Activated naive CD4-positive, alpha-beta T cell treated with anti-CD3 and anti-CD28 coated beads, Interleukin-2, amount 50 U/mL, for 16 hours (primary cell): Measurements from ENCODE around the gene ARHGEF37.
"Not testable (repeated sequence)": the region's sequence is repeated elsewhere in the genome, so short reads cannot be mapped to it uniquely, and the experiment has no call there.

Source experiments
- DNase-seq: peaks from one replicate; pipeline ENCODE4 v3.0.0-alpha.2; 2020

ARHGEF37 gene

GRCh38 chr5:149631506-149631905 is 50.2 kb downstream of the ARHGEF37 start:
- DNase-seq, result no peak

DNA sequence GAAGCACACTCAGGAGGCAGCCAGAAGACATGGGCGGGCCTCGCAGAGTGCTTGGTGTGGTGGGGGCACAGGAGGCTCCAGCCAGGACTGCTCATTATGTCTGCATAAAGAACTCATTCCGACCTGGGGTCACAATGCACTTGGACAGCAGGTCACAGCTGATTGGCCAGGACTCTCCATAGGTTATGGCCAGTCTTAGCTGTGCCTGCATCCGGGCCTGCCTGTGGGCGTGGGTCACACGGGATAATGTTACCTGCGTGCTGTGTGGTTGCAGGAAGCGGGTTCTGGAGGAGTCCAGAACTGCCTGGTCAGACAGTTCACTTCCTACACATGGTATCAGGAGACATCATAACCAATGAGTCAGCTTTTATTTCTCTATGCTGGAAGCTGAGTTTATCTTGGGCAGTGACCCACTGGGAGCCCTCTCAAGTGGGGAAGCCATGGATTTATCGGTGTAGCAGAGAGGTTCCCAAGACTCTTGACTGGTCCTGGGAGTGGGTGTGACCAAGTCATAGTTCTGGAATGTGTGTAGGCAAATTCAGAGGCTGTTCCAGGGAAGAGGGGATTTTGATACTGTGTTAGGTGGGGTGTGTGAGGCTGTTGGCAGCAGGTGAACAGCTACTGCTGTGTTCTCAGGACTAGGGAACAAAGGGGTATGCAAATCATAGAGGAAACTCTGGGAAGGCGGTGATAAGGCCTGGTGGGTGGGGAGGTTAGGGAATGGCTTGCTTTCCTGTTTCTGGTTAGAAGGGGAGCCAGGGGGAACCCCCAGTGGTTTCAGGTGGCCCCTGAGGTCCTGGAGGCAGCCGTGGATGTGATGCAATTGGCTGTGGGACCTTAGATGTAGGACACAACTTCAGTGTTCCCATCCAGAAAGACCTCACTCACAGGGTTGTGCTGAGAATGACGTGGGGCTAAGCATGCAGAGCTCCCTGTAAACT is 51.3 kb downstream of the ARHGEF37 start:
- no peak for DNase-seq

GRCh38 chr5:149633476-149634350 is 52.4 kb downstream of the ARHGEF37 start:
- DNase-seq, result no peak

GRCh38 chr5:149635394-149635793 is 54.1 kb downstream of the ARHGEF37 start:
- no peak for DNase-seq

DNA sequence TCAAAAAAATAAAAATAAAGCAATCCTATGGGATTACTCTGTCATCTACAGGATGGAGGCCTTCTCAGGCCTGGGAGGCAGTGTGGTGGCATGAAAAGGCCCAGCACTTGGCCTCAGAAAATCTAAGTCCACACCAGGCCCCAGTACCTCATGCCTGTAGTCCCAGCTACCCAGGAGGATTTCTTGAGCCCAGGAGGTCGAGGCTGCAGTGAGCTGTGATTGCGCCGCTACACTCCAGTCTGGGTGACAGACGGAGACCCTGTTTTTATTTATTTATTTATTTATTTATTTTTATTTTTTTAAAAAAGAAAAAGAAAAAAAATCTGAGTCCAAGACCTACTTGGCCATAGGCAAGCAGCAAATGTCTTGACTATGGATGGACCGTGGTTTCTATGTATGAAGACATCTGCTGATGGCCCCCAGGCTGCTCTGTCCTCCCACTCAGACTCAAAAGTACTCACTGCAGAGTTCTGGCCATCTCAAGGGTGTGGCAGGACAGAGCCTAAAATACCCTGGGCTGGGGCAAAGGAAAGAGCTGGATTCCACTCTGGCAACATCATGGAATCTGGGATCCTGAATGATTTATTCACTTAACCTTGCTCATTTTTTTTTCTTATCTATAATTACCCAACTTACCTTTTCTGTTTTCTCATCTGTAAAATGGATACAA is 55.0 kb downstream of the ARHGEF37 start:
- DNase-seq, result no peak

DNA sequence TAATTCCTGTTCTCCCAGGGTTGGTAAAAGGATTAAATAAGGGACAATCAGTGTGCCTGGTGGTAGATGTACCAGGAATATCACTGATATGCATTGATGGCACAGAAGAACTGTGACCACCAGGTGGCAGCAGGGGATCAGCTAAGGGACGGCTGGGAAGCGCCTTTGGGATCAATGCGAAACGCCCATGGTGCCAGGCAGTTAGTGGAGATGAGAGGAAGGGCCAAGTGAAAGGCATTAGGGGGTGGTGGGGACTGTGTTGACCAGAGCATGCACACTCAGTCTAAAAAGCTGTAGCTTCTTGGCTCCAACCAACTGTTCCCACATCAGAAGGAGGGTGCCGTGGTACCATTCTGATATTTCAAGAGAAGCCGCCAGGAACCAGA is 55.6 kb downstream of the ARHGEF37 start:
- DNase-seq, result no peak

- DNase-seq, result no peak
Observed at GRCh38 chr5:149638136-149638535, 56.8 kb downstream of the ARHGEF37 start.

DNA sequence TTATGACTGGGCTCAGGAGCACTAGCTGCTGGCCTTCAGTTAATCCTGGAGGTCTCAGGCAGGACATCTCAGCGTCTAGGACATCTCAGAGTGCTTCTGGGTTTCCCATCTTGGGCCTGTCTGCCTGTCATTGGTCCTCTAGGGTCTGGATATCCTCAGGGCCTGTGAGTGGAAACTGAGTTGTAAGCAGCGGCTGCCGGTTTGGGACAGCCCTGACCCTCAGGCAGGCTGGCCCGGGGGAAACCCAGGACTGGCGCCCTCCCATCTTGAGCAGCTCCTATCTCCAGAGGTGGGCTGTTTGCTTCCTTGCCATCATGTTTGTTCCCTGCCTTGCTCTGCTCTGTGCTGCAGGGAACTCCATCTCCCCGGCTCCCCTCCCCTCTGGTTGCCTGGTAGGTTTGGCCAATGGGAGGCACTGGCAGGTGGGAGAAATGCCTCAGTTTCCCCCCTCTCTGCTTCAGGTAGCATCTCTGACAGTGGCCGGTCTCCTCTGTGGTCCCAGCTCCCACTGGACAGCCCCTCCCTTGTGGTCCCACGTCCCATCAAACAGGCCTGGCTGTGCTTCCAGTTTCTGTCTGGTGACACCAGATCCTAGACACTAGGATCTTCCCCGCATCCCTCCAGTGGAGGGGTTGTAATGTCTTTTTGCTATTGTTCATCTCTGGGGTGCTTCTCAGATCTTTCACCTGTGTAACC is 57.4 kb downstream of the ARHGEF37 start:
- DNase-seq, result no peak

DNA sequence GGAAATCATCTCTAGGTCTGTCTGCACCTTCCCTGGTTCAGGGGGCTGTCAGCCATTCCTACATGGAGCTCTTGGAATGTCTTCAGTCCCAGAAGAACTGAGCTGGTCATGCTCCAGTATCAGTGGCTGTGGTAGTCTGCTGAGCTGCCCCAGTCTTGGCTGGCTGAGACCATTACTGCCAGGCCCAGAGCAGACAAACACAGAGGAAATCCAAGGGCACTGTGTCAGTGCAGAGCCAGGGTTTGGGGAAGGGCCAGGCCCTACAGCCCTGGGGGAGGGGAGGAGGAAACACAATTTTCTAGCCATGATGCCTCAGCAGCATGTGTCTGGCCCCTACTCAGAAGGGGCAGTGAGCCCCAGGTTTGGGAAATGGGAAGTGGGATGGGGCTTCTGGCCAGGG is 58.4 kb downstream of the ARHGEF37 start:
- DNase-seq, result no peak

DNA sequence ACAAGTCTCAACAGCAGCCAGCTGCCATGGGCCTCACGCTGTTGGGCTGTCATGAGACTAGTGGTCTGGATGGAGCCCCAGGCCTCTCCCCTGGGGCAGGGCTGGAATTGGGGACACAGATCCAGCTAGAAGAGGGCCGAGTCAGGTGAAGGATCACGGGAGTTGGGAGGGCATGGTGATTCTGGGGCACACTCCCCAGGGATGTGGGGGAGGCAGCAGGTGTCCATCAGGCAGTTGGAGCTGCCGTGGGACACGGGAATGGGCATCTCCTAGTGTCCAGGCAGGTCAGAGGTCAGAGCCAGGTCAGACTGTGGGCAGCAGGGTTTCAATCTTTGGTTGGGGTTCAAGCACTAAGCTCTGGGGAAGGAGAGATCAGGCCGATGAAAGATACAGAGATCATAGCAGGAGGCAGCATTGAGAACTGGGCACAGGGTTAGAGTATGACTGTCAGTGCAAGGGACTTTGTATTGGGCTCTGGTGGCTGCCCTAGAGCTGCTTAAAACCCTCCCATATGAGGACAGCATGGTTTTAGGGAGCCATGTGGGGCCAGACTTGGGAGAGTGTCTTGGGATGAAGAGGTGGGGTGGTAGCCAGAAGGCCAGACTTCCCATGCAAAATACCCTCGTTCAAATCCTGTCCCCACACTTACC is 59.2 kb downstream of the ARHGEF37 start:
- no peak for DNase-seq

DNA sequence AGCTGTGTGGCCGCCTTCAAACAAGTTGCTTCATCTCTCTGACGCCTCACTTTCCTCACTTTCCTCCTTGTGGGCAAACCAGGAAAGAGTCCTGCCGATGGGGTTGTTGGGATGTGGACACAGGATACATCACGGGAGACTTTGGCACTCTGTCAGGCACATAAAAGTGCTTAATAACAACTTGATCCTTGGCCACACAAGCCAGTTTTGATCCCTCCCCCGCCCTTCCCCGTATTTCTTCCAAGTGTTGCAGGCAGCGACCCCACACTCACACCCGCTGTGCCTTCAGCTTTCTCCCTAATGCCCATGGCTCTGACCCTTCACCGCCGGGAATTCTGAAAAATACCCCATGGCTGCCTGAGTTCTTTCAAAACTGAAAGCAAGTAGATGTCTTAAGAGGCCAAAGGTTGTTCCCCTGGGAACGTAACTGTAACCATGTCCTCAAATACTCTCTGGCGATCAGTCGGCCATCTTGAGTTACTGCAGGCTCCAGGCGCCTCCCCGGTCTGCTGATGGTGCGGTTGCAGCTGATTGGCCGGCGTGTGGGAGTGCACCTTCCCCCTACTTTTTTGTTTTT is 59.8 kb downstream of the ARHGEF37 start:
- no peak for DNase-seq

DNA sequence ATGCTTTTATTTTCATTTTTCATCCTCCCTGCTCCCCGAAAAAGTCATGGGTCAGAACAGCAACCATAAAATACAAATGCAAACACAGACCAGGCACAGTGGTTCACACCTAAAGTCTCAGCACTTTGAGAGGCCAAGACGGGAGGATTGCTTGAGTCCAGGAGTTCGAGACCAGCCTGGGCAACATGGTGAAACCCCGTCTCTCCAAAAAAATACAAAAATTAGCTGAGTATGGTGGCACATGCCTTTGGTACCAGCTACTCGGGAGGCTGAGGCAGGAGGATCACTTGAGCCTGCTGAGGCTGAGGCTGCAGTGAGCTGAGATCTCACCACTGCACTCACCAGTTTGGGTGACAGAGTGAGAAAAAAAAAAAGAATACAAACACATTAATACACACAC is 60.3 kb downstream of the ARHGEF37 start:
- no peak for DNase-seq

GRCh38 chr5:149643781-149644180 is 62.5 kb downstream of the ARHGEF37 start:
- DNase-seq, result no peak

DNA sequence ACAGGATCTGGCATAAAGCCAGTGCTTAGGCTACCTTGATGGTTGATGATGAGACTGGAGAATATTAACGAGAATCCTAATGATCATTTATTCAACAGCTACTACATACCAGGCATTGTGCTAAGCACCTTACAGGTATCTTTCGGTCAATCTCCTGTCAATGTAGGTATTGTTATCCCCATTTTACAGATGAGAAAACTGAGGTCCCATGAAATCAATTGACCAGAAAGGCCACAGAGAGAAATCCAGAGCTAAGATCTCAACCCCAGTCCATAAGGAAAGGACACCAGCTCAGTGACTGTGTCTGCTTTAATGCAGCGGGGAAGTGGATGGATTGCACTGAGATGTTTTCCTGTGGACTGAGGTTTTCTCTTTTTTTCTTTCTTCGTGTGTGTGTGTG is 63.3 kb downstream of the ARHGEF37 start:
- DNase-seq, result no peak

GRCh38 chr5:149645236-149645635 is 63.9 kb downstream of the ARHGEF37 start:
- DNase-seq, result no peak

- no peak for DNase-seq
Observed at GRCh38 chr5:149645725-149646124, 64.4 kb downstream of the ARHGEF37 start.

DNA sequence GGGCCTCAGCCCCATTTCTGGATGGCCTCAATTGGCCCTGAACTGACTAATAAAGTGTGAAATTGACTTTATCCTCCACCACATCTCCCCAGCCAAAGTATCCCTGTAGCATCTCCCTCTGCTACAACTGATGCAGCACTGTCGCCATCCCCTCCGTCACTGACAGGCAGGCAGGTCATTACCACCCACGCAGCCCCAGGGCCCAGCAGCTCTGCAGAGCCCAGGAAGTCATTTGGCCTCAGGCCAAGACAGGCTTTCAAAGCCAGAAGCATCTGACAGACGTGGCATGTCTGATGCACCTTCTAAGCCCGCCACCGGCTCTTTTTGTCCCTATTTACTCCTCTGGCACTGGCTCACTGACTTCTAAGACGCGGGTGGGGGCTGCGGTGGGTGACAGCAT is 65.3 kb downstream of the ARHGEF37 start:
- peak; percentile 27 for DNase-seq

DNA sequence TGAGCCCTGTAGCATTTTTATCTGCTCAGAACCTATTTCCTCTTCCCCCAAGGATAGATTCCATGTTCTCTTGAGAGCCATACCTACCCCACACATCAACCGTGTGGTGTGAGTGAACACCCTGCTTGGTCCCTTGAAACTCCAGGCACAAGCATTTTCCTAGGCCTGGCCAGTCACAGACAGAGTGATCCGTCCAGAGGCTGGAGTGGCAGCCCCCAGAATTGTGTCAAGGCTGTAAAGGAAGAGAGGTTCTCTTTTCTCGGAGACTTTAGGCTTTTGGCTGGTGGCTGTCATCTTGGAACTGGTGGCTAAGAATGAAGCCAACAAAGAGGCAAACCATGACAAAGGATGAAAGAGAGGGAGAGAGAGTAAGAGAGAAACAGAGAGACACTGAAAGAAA is 66.0 kb downstream of the ARHGEF37 start:
- no peak for DNase-seq

- not testable (repeated sequence) for DNase-seq
Observed at GRCh38 chr5:149648464-149649393, 67.4 kb downstream of the ARHGEF37 start.

GRCh38 chr5:149649730-149650129 is 68.4 kb downstream of the ARHGEF37 start:
- not testable (repeated sequence) for DNase-seq

DNA sequence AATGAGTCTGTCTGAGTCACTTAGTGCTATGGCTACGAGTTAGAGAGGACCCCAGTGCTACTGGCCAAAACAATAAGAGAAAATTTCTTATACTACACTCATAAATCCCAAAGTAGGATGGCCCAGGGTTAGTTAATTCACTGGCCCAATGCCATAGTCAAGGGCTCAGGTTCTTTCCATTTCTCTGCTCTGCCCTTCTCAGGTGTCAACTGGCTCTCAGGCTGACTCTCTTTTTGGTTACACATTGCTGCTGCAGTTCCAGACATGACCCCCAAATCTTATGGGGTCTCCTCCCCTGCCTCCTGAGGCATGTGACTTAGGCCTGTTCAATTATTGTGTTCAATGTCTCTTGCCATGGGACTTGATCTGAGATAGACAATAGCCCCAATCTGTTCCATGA is 70.4 kb downstream of the ARHGEF37 start:
- no peak for DNase-seq
